HL-60 (cell line): ENCODE measurements around the gene COPZ1.

Experiments used
- DNase-seq, 2 experiments: peaks; one replicate each; pipeline ENCODE4 v3.0.0-alpha.2; 2010 to 2020; ENCODE audit warnings: low read depth in 1 of 2, low spot score in 1 of 2
- H3K27ac ChIP-seq: fragments of 250-450 bp; sonication (Bioruptor Pico); replicated peaks from 2 replicates; pipeline ENCODE4 v1.5.1; 2020; ENCODE audit warnings: mild to moderate bottlenecking, moderate library complexity
- H3K27me3 ChIP-seq: fragments of 250-450 bp; sonication (Bioruptor Pico); 2 replicates; pipeline ENCODE4 v1.5.1; 2021; ENCODE audit warnings: mild to moderate bottlenecking, moderate library complexity; ENCODE audit not compliant: insufficient read depth, poor library complexity, severe bottlenecking
- H3K4me3 ChIP-seq: replicated peaks from 2 replicates; pipeline ENCODE4 v1.5.1; 2011; ENCODE audit warnings: mild to moderate bottlenecking, control low read depth, low read length; ENCODE audit not compliant: insufficient read depth
- CTCF ChIP-seq: IDR thresholded peaks from one replicate; pipeline ENCODE4 v1.5.1; 2011; ENCODE audit warnings: low read length, control low read depth, inconsistent platforms; ENCODE audit not compliant: insufficient read depth
- GABPA ChIP-seq: IDR thresholded peaks from 2 replicates; pipeline ENCODE4 v1.6.1; 2012; ENCODE audit warnings: low read depth
- POLR2AphosphoS5 ChIP-seq: IDR thresholded peaks from 2 replicates; pipeline ENCODE4 v1.6.1; 2012; ENCODE audit warnings: low read depth
- REST ChIP-seq: IDR thresholded peaks from 2 replicates; pipeline ENCODE4 v1.6.1; 2012; ENCODE audit warnings: low read depth; ENCODE audit not compliant: insufficient replicate concordance
- SPI1 ChIP-seq: IDR thresholded peaks from 2 replicates; pipeline ENCODE4 v1.6.1; 2012; ENCODE audit warnings: low read depth, mild to moderate bottlenecking, borderline replicate concordance

COPZ1 gene

GRCh38 chr12:54330442-54330841, 5.5 kb downstream of the COPZ1 start:
- DNase-seq: no peak
- H3K27ac ChIP-seq: no peak overlapping the region

GRCh38 chr12:54331461-54331860, 6.5 kb downstream of the COPZ1 start:
- no peaks in the 10 kb centered on the region for H3K27me3 ChIP-seq
- H3K27ac ChIP-seq: no peak overlapping the region
- no peak overlapping the region for H3K4me3 ChIP-seq
- TF ChIP-seq SPI1: no peak
- no peak for TF ChIP-seq GABPA
- TF ChIP-seq POLR2AphosphoS5: no peak
- no peak for TF ChIP-seq CTCF
- DNase-seq: no peak

More at GRCh38 chr12:54330442-54330841, 5.5 kb downstream of the COPZ1 start:
- no peaks in the 10 kb centered on the region for H3K27me3 ChIP-seq
- TF ChIP-seq POLR2AphosphoS5 (no peak), CTCF (no peak), REST (no peak), GABPA (no peak), SPI1 (no peak)
- no peak overlapping the region for H3K4me3 ChIP-seq

DNA sequence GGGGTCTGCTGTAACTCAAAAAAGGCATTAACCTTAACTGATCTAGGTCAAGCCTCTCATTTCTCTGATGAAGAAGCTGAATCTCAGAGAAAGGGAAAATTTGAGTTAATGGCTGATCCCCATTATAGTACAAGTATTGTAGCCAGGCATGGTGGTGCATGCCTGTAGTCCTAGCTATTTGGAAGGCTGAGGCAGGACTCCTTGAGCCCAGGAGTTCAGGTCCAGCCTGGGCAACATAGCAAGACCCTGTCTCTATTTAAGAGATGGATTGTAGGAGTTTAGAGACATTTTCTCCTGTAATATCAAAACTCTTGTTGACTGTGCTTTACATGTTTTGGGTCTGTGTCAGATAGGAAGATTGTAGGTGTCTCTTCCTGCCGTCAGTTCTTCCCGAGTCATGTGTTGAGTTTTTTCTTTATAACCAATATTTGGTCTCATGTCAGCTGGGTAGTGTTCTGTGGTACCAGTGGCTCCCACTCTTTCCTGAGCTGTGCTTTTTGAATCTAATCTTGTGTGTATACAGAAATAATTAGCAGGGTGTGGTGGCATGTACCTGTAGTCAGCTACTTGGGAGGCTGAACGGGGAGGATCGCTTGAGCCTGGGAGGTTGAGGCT, 8.6 kb downstream of the COPZ1 start:
- no peak for DNase-seq
- TF ChIP-seq SPI1 (no peak), CTCF (no peak), REST (no peak), POLR2AphosphoS5 (no peak), GABPA (no peak)
- Histone ChIP-seq H3K4me3 (no peak overlapping the region), H3K27ac (no peak overlapping the region), H3K27me3 (no peaks in the 10 kb centered on the region)

DNA sequence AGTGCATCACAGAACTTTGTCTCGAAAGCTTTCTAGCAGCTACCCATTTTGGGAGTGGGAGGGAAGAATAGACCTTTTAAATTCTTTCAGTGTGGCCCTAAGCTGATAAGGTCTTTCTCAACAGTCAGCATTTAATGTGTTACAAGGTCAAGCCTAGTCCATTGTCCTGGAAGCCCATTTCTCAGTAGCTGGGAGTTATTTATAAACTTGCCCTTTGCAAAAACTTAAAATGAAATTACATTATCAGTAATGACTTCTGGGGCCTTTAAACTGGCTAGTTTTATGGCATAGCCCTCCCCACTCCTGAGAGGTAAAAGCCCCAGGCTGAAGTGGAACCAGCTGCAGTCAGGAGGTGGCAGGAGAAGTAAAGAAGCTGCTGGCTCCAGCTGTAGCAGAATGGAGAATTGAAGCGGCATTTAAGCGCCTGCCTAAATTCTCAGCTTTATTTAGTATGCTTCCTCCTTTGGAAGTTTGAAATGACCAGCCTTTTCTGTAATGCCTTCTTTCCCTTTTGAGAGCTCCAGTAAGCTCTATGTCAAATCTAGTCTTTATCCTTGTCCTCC, 12.4 kb downstream of the COPZ1 start:
- H3K4me3 ChIP-seq: no peak overlapping the region
- H3K27me3 ChIP-seq: no peaks in the 10 kb centered on the region
- TF ChIP-seq POLR2AphosphoS5: no peak
- no peak for TF ChIP-seq SPI1
- no peak for TF ChIP-seq CTCF
- TF ChIP-seq REST: no peak
- TF ChIP-seq GABPA: no peak
- no peak overlapping the region for H3K27ac ChIP-seq
- peak in 1 of 2 experiments; percentile 14 for DNase-seq
